Measurements from ENCODE around the gene RABGAP1L.
A peak's percentile ranks its signal among the peaks of the same experiment; 100 is the strongest.
"Not testable (repeated sequence)": the region's sequence is repeated elsewhere in the genome, so short reads cannot be mapped to it uniquely, and the experiment has no call there.

RABGAP1L gene

DNA sequence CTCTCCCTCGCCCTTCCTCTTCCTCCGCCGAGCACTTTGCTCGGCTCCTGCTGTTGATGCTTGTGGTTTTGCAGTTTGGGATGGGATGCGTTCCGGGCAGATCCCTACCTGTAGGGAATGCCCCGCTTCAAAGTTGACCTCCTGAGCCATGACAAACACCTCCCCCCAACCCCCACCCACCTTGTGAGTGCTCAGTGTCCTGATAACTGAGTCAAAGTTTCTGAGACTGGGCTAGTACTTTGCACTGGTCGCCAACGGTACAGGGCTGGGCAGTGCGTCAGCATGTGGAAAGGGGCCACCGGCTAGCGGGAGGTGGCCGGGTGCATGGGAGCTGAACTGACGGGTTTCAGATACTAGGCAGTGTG is 771 bp downstream of the RABGAP1L start:
- Histone ChIP-seq H3K9me3 (ENCODE audit: low read length) (no peaks in the 10 kb centered on the region), H3K27me3 (ENCODE audit: insufficient read depth, low read length) (no peaks in the 10 kb centered on the region), H3K36me3 (ENCODE audit: insufficient read depth, low read length) (no peaks in the 10 kb centered on the region), H3K4me1 (ENCODE audit: insufficient read depth, low read length) (peaks cover 16% of the 10 kb centered on the region), H3K4me3 (ENCODE audit: low read length) (peak overlapping the region; percentile 58), H2AFZ (ENCODE audit: low read depth, low read length) (peak overlapping the region; percentile 99)

- H3K36me3 ChIP-seq (ENCODE audit: insufficient read depth, low read length), result no peaks in the 10 kb centered on the region
- H2AFZ ChIP-seq (ENCODE audit: low read depth, low read length), result no peak overlapping the region
- no peaks in the 10 kb centered on the region for H3K27me3 ChIP-seq (ENCODE audit: insufficient read depth, low read length)
- H3K4me3 ChIP-seq (ENCODE audit: low read length), result peak overlapping the region; percentile 58
- H3K9me3 ChIP-seq (ENCODE audit: low read length), result no peaks in the 10 kb centered on the region
- peaks cover 16% of the 10 kb centered on the region for H3K4me1 ChIP-seq (ENCODE audit: insufficient read depth, low read length)
These were observed 1.3 kb downstream of the RABGAP1L start for GRCh38 chr1:174160603-174161002.

DNA sequence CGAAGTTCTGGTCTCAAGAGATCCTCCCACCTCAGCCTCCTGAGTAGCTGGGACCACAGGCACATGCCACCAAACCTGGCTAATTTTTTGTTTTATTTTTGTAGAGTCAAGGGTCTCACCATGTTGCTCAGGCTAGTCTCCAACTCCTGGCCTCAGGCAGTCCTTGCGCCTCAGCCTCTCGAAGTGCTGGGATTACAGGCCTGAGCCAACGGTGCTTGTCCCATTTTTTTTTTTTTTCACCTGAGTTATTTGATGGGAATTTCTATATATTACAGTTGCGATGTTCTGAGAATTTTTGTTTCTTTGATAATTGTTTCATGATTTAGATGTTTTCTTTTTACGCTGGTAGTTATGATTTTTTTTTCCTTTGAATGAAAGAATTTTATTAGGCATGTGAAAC is 2.5 kb downstream of the RABGAP1L start:
- no peak overlapping the region for H3K4me3 ChIP-seq (ENCODE audit: low read length)
- H3K9me3 ChIP-seq (ENCODE audit: low read length), result no peaks in the 10 kb centered on the region
- H3K27me3 ChIP-seq (ENCODE audit: insufficient read depth, low read length), result no peaks in the 10 kb centered on the region
- H3K36me3 ChIP-seq (ENCODE audit: insufficient read depth, low read length), result no peaks in the 10 kb centered on the region
- H2AFZ ChIP-seq (ENCODE audit: low read depth, low read length), result no peak overlapping the region
- H3K4me1 ChIP-seq (ENCODE audit: insufficient read depth, low read length), result peaks cover 16% of the 10 kb centered on the region

- no peaks in the 10 kb centered on the region for H3K36me3 ChIP-seq (ENCODE audit: insufficient read depth, low read length)
- H3K4me3 ChIP-seq (ENCODE audit: low read length), result no peak overlapping the region
- H2AFZ ChIP-seq (ENCODE audit: low read depth, low read length), result no peak overlapping the region
- peaks cover 4% of the 10 kb centered on the region for H3K4me1 ChIP-seq (ENCODE audit: insufficient read depth, low read length)
- H3K9me3 ChIP-seq (ENCODE audit: low read length), result no peaks in the 10 kb centered on the region
- no peaks in the 10 kb centered on the region for H3K27me3 ChIP-seq (ENCODE audit: insufficient read depth, low read length)
These were observed 5.5 kb downstream of the RABGAP1L start for GRCh38 chr1:174164826-174165225.

DNA sequence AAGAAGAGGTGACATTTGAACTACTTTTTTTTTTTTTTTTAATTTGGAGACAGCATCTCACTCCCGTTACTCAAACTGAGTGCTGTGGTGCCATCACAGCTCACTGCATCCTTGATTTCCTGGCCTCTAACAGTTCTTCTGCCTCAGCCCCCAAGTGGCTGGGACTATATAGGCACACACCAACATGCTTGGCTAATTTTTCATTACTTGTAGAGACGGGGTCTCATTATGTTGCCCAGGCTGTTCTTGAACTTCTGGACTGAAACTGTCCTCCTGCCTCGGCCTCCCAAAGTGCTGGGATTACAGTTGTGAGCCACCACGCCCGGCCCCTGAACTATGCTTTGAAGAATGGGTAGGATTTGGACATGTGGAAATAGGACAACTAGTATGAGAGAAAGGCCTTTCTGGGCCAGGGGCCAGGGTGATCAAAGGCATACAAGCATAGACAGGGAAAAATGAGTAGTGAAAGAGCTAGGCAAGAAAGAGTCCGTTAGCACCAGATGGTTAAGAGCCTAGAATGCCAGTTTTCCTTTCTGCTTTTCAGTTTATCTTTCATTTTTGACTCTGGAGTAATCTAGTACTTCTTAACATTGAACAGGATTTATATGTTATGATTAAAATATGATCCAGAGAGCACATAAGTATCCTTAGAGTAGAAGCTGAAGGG is 6.3 kb downstream of the RABGAP1L start:
- H3K27me3 ChIP-seq (ENCODE audit: insufficient read depth, low read length), result no peaks in the 10 kb centered on the region
- no peak overlapping the region for H2AFZ ChIP-seq (ENCODE audit: low read depth, low read length)
- no peak overlapping the region for H3K4me3 ChIP-seq (ENCODE audit: low read length)
- H3K36me3 ChIP-seq (ENCODE audit: insufficient read depth, low read length), result no peaks in the 10 kb centered on the region
- no peaks in the 10 kb centered on the region for H3K9me3 ChIP-seq (ENCODE audit: low read length)
- H3K4me1 ChIP-seq (ENCODE audit: insufficient read depth, low read length), result peaks cover 2% of the 10 kb centered on the region

- H3K27me3 ChIP-seq (ENCODE audit: insufficient read depth, low read length), result no peaks in the 10 kb centered on the region
- H3K9me3 ChIP-seq (ENCODE audit: low read length), result no peaks in the 10 kb centered on the region
- H3K36me3 ChIP-seq (ENCODE audit: insufficient read depth, low read length), result no peaks in the 10 kb centered on the region
- H3K4me1 ChIP-seq (ENCODE audit: insufficient read depth, low read length), result no peaks in the 10 kb centered on the region
- H2AFZ ChIP-seq (ENCODE audit: low read depth, low read length), result no peak overlapping the region
- H3K4me3 ChIP-seq (ENCODE audit: low read length), result no peak overlapping the region
These were observed 7.4 kb downstream of the RABGAP1L start for GRCh38 chr1:174166530-174167264.

DNA sequence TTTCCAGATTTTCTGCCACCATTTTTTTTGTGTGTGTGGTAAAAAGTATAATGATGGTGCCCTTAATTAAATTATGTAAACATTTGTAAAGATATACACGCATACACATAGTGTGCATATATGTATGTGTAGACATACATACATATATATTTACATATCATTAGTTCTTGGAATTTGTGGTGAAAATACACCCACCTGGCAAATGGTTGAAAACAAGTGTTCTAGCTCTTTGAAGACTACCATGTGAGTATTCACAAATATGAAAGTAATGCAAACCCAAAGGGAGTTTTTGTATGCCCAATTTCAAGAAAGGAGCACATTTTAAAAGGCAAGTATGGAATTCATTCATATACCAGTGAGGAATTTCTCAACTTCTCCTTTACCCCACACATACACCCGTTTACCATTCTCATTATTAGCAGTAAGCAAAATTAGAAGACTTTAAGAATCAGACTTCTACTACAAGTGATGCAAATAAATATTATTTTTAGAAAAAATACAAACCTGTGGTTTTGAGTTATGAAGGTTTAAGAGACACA is 8.0 kb downstream of the RABGAP1L start:
- Histone ChIP-seq H3K4me1 (ENCODE audit: insufficient read depth, low read length) (no peaks in the 10 kb centered on the region), H3K36me3 (ENCODE audit: insufficient read depth, low read length) (no peaks in the 10 kb centered on the region), H3K9me3 (ENCODE audit: low read length) (no peaks in the 10 kb centered on the region), H2AFZ (ENCODE audit: low read depth, low read length) (no peak overlapping the region), H3K27me3 (ENCODE audit: insufficient read depth, low read length) (no peaks in the 10 kb centered on the region), H3K4me3 (ENCODE audit: low read length) (no peak overlapping the region)

- Histone ChIP-seq H2AFZ (ENCODE audit: low read depth, low read length) (no peak overlapping the region), H3K36me3 (ENCODE audit: insufficient read depth, low read length) (no peaks in the 10 kb centered on the region), H3K27me3 (ENCODE audit: insufficient read depth, low read length) (no peaks in the 10 kb centered on the region), H3K9me3 (ENCODE audit: low read length) (no peaks in the 10 kb centered on the region), H3K4me3 (ENCODE audit: low read length) (no peak overlapping the region), H3K4me1 (ENCODE audit: insufficient read depth, low read length) (no peaks in the 10 kb centered on the region)
These were observed 10.0 kb downstream of the RABGAP1L start for GRCh38 chr1:174169342-174169741.

- H3K9me3 ChIP-seq (ENCODE audit: low read length), result no peaks in the 10 kb centered on the region
- no peaks in the 10 kb centered on the region for H3K27me3 ChIP-seq (ENCODE audit: insufficient read depth, low read length)
- no peak overlapping the region for H2AFZ ChIP-seq (ENCODE audit: low read depth, low read length)
- no peaks in the 10 kb centered on the region for H3K4me1 ChIP-seq (ENCODE audit: insufficient read depth, low read length)
- H3K36me3 ChIP-seq (ENCODE audit: insufficient read depth, low read length), result no peaks in the 10 kb centered on the region
- H3K4me3 ChIP-seq (ENCODE audit: low read length), result no peak overlapping the region
These were observed 11.8 kb downstream of the RABGAP1L start for GRCh38 chr1:174171073-174171472.

DNA sequence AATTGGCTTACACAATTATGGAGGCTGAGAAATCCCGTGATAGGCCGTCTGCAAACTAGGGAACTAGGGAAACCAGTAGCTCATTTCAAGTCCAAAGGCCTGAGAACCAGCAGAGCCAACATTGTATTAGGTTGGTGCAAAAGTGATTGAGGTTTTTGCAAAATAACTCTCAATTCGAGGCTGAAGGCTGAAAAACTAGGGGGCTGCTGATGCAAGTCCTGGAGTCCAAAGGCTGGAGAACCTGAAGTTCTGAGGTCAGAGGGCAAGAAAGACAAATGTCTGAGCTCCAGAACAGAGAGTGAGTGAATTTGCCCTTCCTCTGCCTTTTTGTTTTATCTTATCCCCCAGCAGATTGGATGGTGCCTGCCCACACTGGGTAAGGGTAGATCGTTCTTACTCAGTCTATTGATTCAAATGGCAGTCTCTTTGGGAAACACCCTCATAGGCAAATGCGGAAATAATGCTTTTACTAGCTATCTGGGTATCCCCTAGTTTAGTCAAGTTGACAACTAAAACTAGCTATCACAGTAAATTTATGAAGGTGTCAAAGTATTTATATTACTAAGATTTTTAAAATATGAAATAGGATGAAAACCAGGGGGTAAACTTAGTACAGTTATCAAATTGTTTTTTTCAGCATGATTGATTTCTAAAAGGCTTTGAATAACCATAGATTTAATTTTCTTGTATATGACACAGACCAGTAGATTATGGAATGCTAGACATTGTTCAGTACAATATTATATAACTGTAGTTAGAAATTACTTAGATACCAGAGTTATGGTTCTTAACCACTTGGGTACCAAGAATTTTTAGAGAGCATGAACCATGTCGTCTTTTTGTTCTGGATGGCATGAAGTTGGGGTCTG is 15.4 kb downstream of the RABGAP1L start:
- no peaks in the 10 kb centered on the region for H3K9me3 ChIP-seq (ENCODE audit: low read length)
- H2AFZ ChIP-seq (ENCODE audit: low read depth, low read length), result no peak overlapping the region
- H3K4me3 ChIP-seq (ENCODE audit: low read length), result no peak overlapping the region
- no peaks in the 10 kb centered on the region for H3K36me3 ChIP-seq (ENCODE audit: insufficient read depth, low read length)
- H3K27me3 ChIP-seq (ENCODE audit: insufficient read depth, low read length), result no peaks in the 10 kb centered on the region
- no peaks in the 10 kb centered on the region for H3K4me1 ChIP-seq (ENCODE audit: insufficient read depth, low read length)

- H3K4me1 ChIP-seq (ENCODE audit: insufficient read depth, low read length); H2AFZ ChIP-seq (ENCODE audit: low read depth, low read length); H3K4me3 ChIP-seq (ENCODE audit: low read length); H3K36me3 ChIP-seq (ENCODE audit: insufficient read depth, low read length); H3K9me3 ChIP-seq (ENCODE audit: low read length); H3K27me3 ChIP-seq (ENCODE audit: insufficient read depth, low read length): not testable (repeated sequence)
These were observed 19.1 kb downstream of the RABGAP1L start for GRCh38 chr1:174178459-174178858.

DNA sequence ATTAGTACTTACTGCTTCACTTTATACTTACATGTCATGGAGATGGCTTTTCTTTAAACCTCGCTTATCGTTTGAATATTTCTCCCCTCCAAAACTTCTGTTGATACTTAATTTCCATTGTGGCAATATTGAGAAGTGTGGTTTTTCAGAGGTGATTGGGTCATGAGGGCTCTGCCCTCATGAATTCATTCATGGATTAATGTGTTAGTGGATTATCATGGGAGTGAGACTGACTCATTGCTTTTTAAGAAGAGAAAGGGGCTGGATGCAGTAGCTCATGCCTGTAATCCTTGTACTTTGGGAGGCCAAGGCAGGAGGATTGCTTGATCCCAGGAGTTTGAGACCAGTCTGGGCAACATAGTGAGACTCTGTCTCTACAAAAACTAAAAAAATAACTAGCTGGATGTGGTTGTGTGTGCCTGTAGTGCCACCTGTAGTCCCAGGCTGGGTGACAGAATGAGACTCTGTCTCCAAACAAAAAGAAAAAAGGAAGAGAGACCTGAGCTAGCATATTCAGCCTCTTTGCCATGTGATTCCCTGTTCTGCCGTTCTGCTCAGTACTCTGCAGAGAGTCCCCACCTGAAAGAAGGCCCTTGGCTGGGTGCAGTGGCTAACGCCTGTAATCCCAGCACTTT is 30.2 kb downstream of the RABGAP1L start:
- peaks cover 2% of the 10 kb centered on the region for H3K9me3 ChIP-seq (ENCODE audit: low read length)
- no peak overlapping the region for H3K4me3 ChIP-seq (ENCODE audit: low read length)
- no peak overlapping the region for H2AFZ ChIP-seq (ENCODE audit: low read depth, low read length)
- peaks cover 10% of the 10 kb centered on the region for H3K4me1 ChIP-seq (ENCODE audit: insufficient read depth, low read length)
- no peaks in the 10 kb centered on the region for H3K27me3 ChIP-seq (ENCODE audit: insufficient read depth, low read length)
- H3K36me3 ChIP-seq (ENCODE audit: insufficient read depth, low read length), result no peaks in the 10 kb centered on the region

Measured in neuron (in vitro differentiated cells).